ENCODE data around the gene SPATA9. TPM values are rescaled to one million over a fixed set of nuclear protein-coding genes. Genes with fewer than 3 reads are reported as not detected.

Gene SPATA9
- polyA plus RNA-seq, 1 of the 3 experiments (the other 2 are of a cell fraction): 0.07 TPM

DNA sequence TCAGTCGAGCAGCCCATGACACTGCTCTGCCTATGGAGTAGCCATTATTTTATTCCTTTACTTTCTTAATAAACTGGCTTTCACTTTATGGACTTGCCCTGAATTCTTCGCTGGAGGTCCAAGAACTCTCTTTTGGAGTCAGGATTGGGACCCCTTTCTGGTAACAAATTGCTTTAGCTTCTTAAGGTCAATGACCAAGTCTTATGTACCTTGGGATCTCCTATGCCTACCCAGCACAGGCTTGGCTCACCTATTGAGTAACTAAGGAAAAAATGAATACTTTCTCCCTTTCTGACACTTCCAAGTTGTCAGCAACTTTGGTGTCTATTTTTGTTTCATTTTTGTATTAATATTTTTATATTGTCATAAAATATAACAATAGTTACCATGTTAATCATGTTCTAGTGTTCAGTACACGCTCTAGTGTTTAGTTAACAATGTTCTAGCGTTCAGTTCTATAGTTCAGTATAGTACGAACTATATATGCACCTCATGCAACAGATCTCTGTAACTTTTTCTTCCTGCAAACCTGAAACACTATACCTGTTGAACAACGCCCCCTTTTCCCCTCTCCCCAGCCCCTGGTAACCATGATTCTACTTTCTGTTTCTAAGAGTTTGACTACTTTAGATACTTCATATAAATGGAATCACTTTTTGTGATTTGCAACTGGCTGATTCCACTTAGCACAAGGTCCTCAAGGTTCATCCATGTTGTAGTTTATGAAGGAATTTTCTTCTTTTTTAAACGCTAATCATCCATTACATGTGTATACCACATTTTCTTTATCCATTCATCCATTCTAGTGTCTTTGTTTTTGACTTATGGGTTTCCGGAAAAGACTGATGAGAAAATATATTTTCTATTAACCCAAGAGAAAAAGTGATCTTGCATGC, 46.6 kb upstream of the SPATA9 start:
- Histone ChIP-seq H3F3A (replicated peaks; ENCODE audit: insufficient read depth) (peaks cover 6% of the 10 kb centered on the region), H3K4me3 (ENCODE audit: low read depth in 2 of 2, low read length in 1 of 2) (no peak overlapping the region), H3K36me3 (replicated peaks in 1 of 2; ENCODE audit: control insufficient read depth in 1 of 2, insufficient read depth in 2 of 2, low read length in 1 of 2) (peaks cover 0 to 3% of the 10 kb centered on the region in 2 experiments), H3K27ac (ENCODE audit: low read depth in 2 of 2, low read length in 1 of 2) (peak overlapping the region; percentile 77 to 97; a peak in 2 of 4 replicates), H3K79me2 (ENCODE audit: insufficient read depth) (peaks cover 30% of the 10 kb centered on the region), H4K20me1 (ENCODE audit: insufficient read depth) (no peaks in the 10 kb centered on the region), H3K9ac (no peak overlapping the region), H2AFZ (ENCODE audit: low read depth) (0 out of 2 replicates have a peak overlapping the region, but pooled peaks have one; percentile 72), H3K9me3 (no peaks in the 10 kb centered on the region), H3K4me2 (0 out of 2 replicates have a peak overlapping the region, but pooled peaks have one; percentile 82), H3K27me3 (ENCODE audit: insufficient read depth) (no peaks in the 10 kb centered on the region), H3K9me2 (no peaks in the 10 kb centered on the region), H3K4me1 (ENCODE audit: control insufficient read depth in 1 of 2, insufficient read depth in 2 of 2, low read depth in 1 of 2, low read length in 1 of 2) (peaks cover 27 to 37% of the 10 kb centered on the region in 2 experiments; a peak in 3 of 4 replicates)
- POLR2A ChIA-PET: no interaction called here
- CTCF ChIA-PET: interaction anchor here (1.8 kb wide), 1 partner anchor 58 kb away, joined by 5 read pairs; no protein-coding TSS in a partner anchor
- no peak for DNase-seq
- no peak for TF ChIP-seq CHD2 (IDR thresholded peaks at IDR 0.05; ENCODE audit: low read length, partially characterized antibody)
- no peak for TF ChIP-seq MXI1 (IDR thresholded peaks at IDR 0.05; ENCODE audit: low read depth, low read length)
- TF ChIP-seq RXRA (IDR thresholded peaks at IDR 0.05; ENCODE audit: borderline replicate concordance, low read depth): no peak
- TF ChIP-seq, protein P1, sequence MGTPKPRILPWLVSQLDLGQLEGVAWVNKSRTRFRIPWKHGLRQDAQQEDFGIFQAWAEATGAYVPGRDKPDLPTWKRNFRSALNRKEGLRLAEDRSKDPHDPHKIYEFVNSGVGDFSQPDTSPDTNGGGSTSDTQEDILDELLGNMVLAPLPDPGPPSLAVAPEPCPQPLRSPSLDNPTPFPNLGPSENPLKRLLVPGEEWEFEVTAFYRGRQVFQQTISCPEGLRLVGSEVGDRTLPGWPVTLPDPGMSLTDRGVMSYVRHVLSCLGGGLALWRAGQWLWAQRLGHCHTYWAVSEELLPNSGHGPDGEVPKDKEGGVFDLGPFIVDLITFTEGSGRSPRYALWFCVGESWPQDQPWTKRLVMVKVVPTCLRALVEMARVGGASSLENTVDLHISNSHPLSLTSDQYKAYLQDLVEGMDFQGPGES (IDR thresholded peaks at IDR 0.05; ENCODE audit: low read depth, low read length): no peak
- no peak for TF ChIP-seq RAD21 (IDR thresholded peaks at IDR 0.05; ENCODE audit: low read length)
- no peak for TF ChIP-seq TAF1 (IDR thresholded peaks at IDR 0.05; ENCODE audit: borderline replicate concordance, low read depth, low read length)
- TF ChIP-seq RCOR1 (IDR thresholded peaks at IDR 0.05; ENCODE audit: low read length): no peak
- TF ChIP-seq, protein P2, sequence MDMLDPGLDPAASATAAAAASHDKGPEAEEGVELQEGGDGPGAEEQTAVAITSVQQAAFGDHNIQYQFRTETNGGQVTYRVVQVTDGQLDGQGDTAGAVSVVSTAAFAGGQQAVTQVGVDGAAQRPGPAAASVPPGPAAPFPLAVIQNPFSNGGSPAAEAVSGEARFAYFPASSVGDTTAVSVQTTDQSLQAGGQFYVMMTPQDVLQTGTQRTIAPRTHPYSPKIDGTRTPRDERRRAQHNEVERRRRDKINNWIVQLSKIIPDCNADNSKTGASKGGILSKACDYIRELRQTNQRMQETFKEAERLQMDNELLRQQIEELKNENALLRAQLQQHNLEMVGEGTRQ (IDR thresholded peaks at IDR 0.05; ENCODE audit: borderline replicate concordance, low read depth, low read length): no peak
- TF ChIP-seq, protein P3, sequence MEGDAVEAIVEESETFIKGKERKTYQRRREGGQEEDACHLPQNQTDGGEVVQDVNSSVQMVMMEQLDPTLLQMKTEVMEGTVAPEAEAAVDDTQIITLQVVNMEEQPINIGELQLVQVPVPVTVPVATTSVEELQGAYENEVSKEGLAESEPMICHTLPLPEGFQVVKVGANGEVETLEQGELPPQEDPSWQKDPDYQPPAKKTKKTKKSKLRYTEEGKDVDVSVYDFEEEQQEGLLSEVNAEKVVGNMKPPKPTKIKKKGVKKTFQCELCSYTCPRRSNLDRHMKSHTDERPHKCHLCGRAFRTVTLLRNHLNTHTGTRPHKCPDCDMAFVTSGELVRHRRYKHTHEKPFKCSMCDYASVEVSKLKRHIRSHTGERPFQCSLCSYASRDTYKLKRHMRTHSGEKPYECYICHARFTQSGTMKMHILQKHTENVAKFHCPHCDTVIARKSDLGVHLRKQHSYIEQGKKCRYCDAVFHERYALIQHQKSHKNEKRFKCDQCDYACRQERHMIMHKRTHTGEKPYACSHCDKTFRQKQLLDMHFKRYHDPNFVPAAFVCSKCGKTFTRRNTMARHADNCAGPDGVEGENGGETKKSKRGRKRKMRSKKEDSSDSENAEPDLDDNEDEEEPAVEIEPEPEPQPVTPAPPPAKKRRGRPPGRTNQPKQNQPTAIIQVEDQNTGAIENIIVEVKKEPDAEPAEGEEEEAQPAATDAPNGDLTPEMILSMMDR (IDR thresholded peaks at IDR 0.05): no peak
- no peak for TF ChIP-seq FOXJ3 (CRISPR knock-in tag; IDR thresholded peaks at IDR 0.05)
- TF ChIP-seq EZH2phosphoT487 (IDR thresholded peaks at IDR 0.05; ENCODE audit: borderline replicate concordance, low read depth): no peak
- TF ChIP-seq JUND (IDR thresholded peaks at IDR 0.05): no peak
- no peak for TF ChIP-seq GATA2 (CRISPR knock-in tag; IDR thresholded peaks at IDR 0.05)
- no peak for TF ChIP-seq EP300 (IDR thresholded peaks at IDR 0.05; ENCODE audit: borderline replicate concordance in 1 of 2, low read depth in 1 of 2, low read length in 1 of 2)
- 95% methylated on average over 8 of the region's 8 CpGs for WGBS (ENCODE audit: low lambda C conversion rate)
